Liver (tissue), 9 donors: ENCODE results near the gene IRGQ. TPM values are rescaled to one million over a fixed set of nuclear protein-coding genes. Genes with fewer than 3 reads are reported as not detected.

Experiments
- DNase-seq: peaks from one replicate; pipeline ENCODE4 v3.0.0-alpha.2; 2017; ENCODE audit warnings: low spot score
- H3K27ac ChIP-seq, 2 donors: one replicate each; pipeline ENCODE4 v1.7.0; 2013; ENCODE audit warnings: inconsistent platforms in 2 of 2, low read length in 2 of 2, control low read depth in 1 of 2, low read depth in 1 of 2, mild to moderate bottlenecking in 1 of 2
- H3K27me3 ChIP-seq, 4 donors: one replicate each; pipeline versions ENCODE4 v1.6.1 to v1.7.0; 2013; ENCODE audit warnings: low read length in 3 of 4, inconsistent platforms in 1 of 4, mild to moderate bottlenecking in 1 of 4, moderate library complexity in 1 of 4; ENCODE audit not compliant: control insufficient read depth in 4 of 4, insufficient read depth in 4 of 4
- H3K36me3 ChIP-seq, 4 donors: one replicate each; pipeline versions ENCODE4 v1.6.1 to v1.7.0; 2013; ENCODE audit warnings: low read length in 3 of 4, mild to moderate bottlenecking in 3 of 4, low read depth in 1 of 4, moderate library complexity in 1 of 4; ENCODE audit not compliant: control insufficient read depth in 4 of 4, insufficient read depth in 3 of 4
- H3K4me1 ChIP-seq, 4 donors: one replicate each; pipeline versions ENCODE4 v1.6.1 to v1.7.0; 2013; ENCODE audit warnings: low read length in 3 of 4, mild to moderate bottlenecking in 3 of 4, moderate library complexity in 1 of 4; ENCODE audit not compliant: control insufficient read depth in 4 of 4, insufficient read depth in 4 of 4
- H3K4me3 ChIP-seq, 3 donors: one replicate each; pipeline versions ENCODE4 v1.6.1 to v1.7.0; 2013; ENCODE audit warnings: low read length in 3 of 3, control low read depth in 1 of 3, low read depth in 1 of 3, mild to moderate bottlenecking in 1 of 3
- H3K9ac ChIP-seq, 2 donors: one replicate each; pipeline ENCODE4 v1.7.0; 2013; ENCODE audit warnings: low read length in 2 of 2, mild to moderate bottlenecking in 2 of 2, moderate library complexity in 2 of 2, control low read depth in 1 of 2, low read depth in 1 of 2
- H3K9me3 ChIP-seq, 4 donors: one replicate each; pipeline versions ENCODE4 v1.6.1 to v1.7.0; 2013; ENCODE audit warnings: low read length in 3 of 4; ENCODE audit not compliant: control insufficient read depth in 4 of 4
- ATF3 ChIP-seq: IDR thresholded peaks from 2 replicates; pipeline ENCODE4 v1.6.1; 2016; ENCODE audit warnings: antibody characterized with exemption
- CTCF ChIP-seq: fragments of 150-350 bp; IDR thresholded peaks from 2 replicates; pipeline ENCODE4 v1.5.1; 2017; ENCODE audit warnings: improper control_type of control experiment, low read depth, low read length; ENCODE audit not compliant: missing input control
- EGR1 ChIP-seq, 2 donors: IDR thresholded peaks; 2 replicates each; pipeline ENCODE4 v1.6.1; 2016 to 2018; ENCODE audit warnings: antibody characterized with exemption in 2 of 2, low read depth in 2 of 2
- FOXA1 ChIP-seq: IDR thresholded peaks from 2 replicates; pipeline ENCODE4 v1.6.1; 2016; ENCODE audit warnings: antibody characterized with exemption
- GABPA ChIP-seq, 2 donors: IDR thresholded peaks in 1 of 2; conservative IDR thresholded peaks in 1 of 2; 2 replicates each; pipeline ENCODE4 v1.6.1; 2016; ENCODE audit warnings: antibody characterized with exemption in 2 of 2, mild to moderate bottlenecking in 1 of 2, moderate library complexity in 1 of 2
- HNF4A ChIP-seq, 2 donors: conservative IDR thresholded peaks; 2 replicates each; pipeline ENCODE4 v1.6.1; 2016; ENCODE audit warnings: antibody characterized with exemption in 2 of 2, mild to moderate bottlenecking in 2 of 2
- HNF4G ChIP-seq: IDR thresholded peaks from 2 replicates; pipeline ENCODE4 v1.6.1; 2016; ENCODE audit warnings: antibody characterized with exemption
- MAX ChIP-seq: IDR thresholded peaks from 2 replicates; pipeline ENCODE4 v1.6.1; 2016; ENCODE audit warnings: antibody characterized with exemption
- RAD21 ChIP-seq, 2 donors: IDR thresholded peaks; 2 replicates each; pipeline ENCODE4 v1.6.1; 2016; ENCODE audit warnings: antibody characterized with exemption in 2 of 2, mild to moderate bottlenecking in 2 of 2
- RXRA ChIP-seq, 2 donors: IDR thresholded peaks; 2 replicates each; pipeline ENCODE4 v1.6.1; 2017 to 2018; ENCODE audit warnings: antibody characterized with exemption in 2 of 2, mild to moderate bottlenecking in 1 of 2
- SP1 ChIP-seq: IDR thresholded peaks from 2 replicates; pipeline ENCODE4 v1.6.1; 2018; ENCODE audit warnings: antibody characterized with exemption, mild to moderate bottlenecking
- TAF1 ChIP-seq: conservative IDR thresholded peaks from 2 replicates; pipeline ENCODE4 v1.6.1; 2016; ENCODE audit warnings: antibody characterized with exemption, mild to moderate bottlenecking
- YY1 ChIP-seq: IDR thresholded peaks from 2 replicates; pipeline ENCODE4 v1.6.1; 2016; ENCODE audit warnings: antibody characterized with exemption, mild to moderate bottlenecking
- ZBTB33 ChIP-seq: IDR thresholded peaks from 2 replicates; pipeline ENCODE4 v1.6.1; 2016; ENCODE audit warnings: antibody characterized with exemption
- WGBS: extraction: QIAGEN DNeasy Blood & Tissue Kit; methylation state at CpG from one replicate; pipeline ENCODE4 v1.1.7; 2013; 5-methylcytosine and 5-hydroxymethylcytosine counted together
- polyA plus RNA-seq, 2 donors: library from polyadenylated mRNA; stranded (reverse) in 1 of 2; unstranded in 1 of 2; fragments of 200-250 nt in 1 of 2; fragments of >200 nt in 1 of 2; fragmentation: Nextera tagmentation in 1 of 2; extraction: Ambion mirVana in 1 of 2; gene quantifications; one replicate each; pipeline versions ENCODE4 v1.2.1 to v1.2.3, GENCODE V29; 2013 to 2015
- total RNA-seq, 2 donors: library from RNA; depleted of rRNA; stranded (reverse); fragments of >200 nt; gene quantifications; one replicate each; pipeline ENCODE4 v1.2.3, GENCODE V29; 2014
- donor health status: healthy.
- donor health status: healthy.
- donor health status: healthy.
- donor health status: healthy.
- donor health status: healthy.

The IRGQ gene
- total and polyA plus RNA-seq, 4 donors, result 2.8 to 15.5 (median 5.2) TPM

GRCh38 chr19:43619262-43620060 lies 23.5 kb upstream of the IRGQ start, which contains the start of gene ZNF428:
TSS of gene ZNF428 (minus strand) at chr19:43619629. CDS start at chr19:43614304, 5,325 bp downstream.
- peak within 1 kb of the TSS; percentile 83 to 91 for H3K27ac ChIP-seq
- H3K36me3 ChIP-seq, result no peaks in the 10 kb centered on the region
- peak within 1 kb of the TSS; percentile 70 to 100 (median 93) for H3K4me3 ChIP-seq
- no peaks in the 10 kb centered on the region for H3K27me3 ChIP-seq
- peak; percentile 85 for DNase-seq
- H3K9me3 ChIP-seq, result no peaks in the 10 kb centered on the region
- peak; percentile 34 for TF ChIP-seq YY1
- TF ChIP-seq GABPA (IDR thresholded peaks at IDR 0.05 in 1 of 2, conservative IDR thresholded peaks at IDR 0.05 in 1 of 2), result no peak
- WGBS, result under 1% methylated on average over 81 of the region's 81 CpGs
- peaks cover 0 to 16% (median 11%) of the 10 kb centered on the region in 4 donors for H3K4me1 ChIP-seq
- peak within 1 kb of the TSS; percentile 95 to 96 for H3K9ac ChIP-seq

GRCh38 chr19:43618921-43619261 lies 23.0 kb upstream of the IRGQ start:
- no peak for DNase-seq
- under 1% methylated on average over 14 of the region's 14 CpGs for WGBS

GRCh38 chr19:43616954-43617353 lies 21.0 kb upstream of the IRGQ start:
- H3K27ac ChIP-seq, result no peak overlapping the region
- H3K9ac ChIP-seq, result no peak overlapping the region
- H3K36me3 ChIP-seq, result peaks cover 0 to 10% (median 2%) of the 10 kb centered on the region in 4 donors
- WGBS, result 92% methylated on average over 6 of the region's 6 CpGs
- DNase-seq, result no peak
- TF ChIP-seq SP1 (no peak), MAX (no peak), ZBTB33 (no peak)
- H3K9me3 ChIP-seq, result no peaks in the 10 kb centered on the region
- H3K4me3 ChIP-seq, result no peak overlapping the region
- H3K27me3 ChIP-seq, result no peaks in the 10 kb centered on the region
- H3K4me1 ChIP-seq, result peaks cover 0 to 16% (median 11%) of the 10 kb centered on the region in 4 donors

More at GRCh38 chr19:43618921-43619261, 23.0 kb upstream of the IRGQ start:
- Histone ChIP-seq H3K9ac (peak overlapping the region; percentile 95 to 96), H3K4me1 (peaks cover 0 to 16% (median 11%) of the 10 kb centered on the region in 4 donors), H3K36me3 (no peaks in the 10 kb centered on the region), H3K27ac (peak overlapping the region; percentile 83 to 91), H3K27me3 (no peaks in the 10 kb centered on the region), H3K9me3 (no peaks in the 10 kb centered on the region), H3K4me3 (peak overlapping the region; percentile 70 to 100 (median 93))
- TF ChIP-seq YY1 (no peak), RAD21 (IDR thresholded peaks at IDR 0.05) (no peak), TAF1 (peak; percentile 38), SP1 (peak; percentile 15)

GRCh38 chr19:43616306-43616705 lies 20.4 kb upstream of the IRGQ start:
- H3K9ac ChIP-seq, result no peak overlapping the region
- 80% methylated on average over 1 of the region's 1 CpG for WGBS
- no peak for DNase-seq
- H3K9me3 ChIP-seq, result no peaks in the 10 kb centered on the region
- H3K27ac ChIP-seq, result no peak overlapping the region
- H3K4me1 ChIP-seq, result peaks cover 0 to 16% (median 11%) of the 10 kb centered on the region in 4 donors
- H3K27me3 ChIP-seq, result no peaks in the 10 kb centered on the region
- no peak overlapping the region for H3K4me3 ChIP-seq
- peaks cover 0 to 13% (median 2%) of the 10 kb centered on the region in 4 donors for H3K36me3 ChIP-seq
- TF ChIP-seq EGR1 (IDR thresholded peaks at IDR 0.05; ENCODE audit: low read depth in 2 of 2) (no peak), RXRA (IDR thresholded peaks at IDR 0.05) (no peak), HNF4G (no peak), ATF3 (no peak), GABPA (IDR thresholded peaks at IDR 0.05 in 1 of 2, conservative IDR thresholded peaks at IDR 0.05 in 1 of 2) (no peak), HNF4A (conservative IDR thresholded peaks at IDR 0.05) (no peak), CTCF (no peak), ZBTB33 (no peak), RAD21 (IDR thresholded peaks at IDR 0.05) (no peak), SP1 (no peak), MAX (no peak), YY1 (no peak), FOXA1 (no peak)
